ENCODE data around the gene AK8.

GRCh38 chr9:132770770-132771310 lies 107.2 kb downstream of the AK8 start:
- TF ChIP-seq EZH2phosphoT487 (IDR thresholded peaks at IDR 0.05; ENCODE audit: borderline replicate concordance, low read depth, low read length) (no peak), CTCF (conservative IDR thresholded peaks at IDR 0.05; ENCODE audit: low read length) (no peak)

Measured in OCI-LY7 (cell line).